Measurements from ENCODE around the gene ITM2A. TPM values are rescaled to one million over a fixed set of nuclear protein-coding genes. Genes with fewer than 3 reads are reported as not detected.

The ITM2A gene
- total RNA-seq, 1 experiment from 2014 or later = not detected

DNA sequence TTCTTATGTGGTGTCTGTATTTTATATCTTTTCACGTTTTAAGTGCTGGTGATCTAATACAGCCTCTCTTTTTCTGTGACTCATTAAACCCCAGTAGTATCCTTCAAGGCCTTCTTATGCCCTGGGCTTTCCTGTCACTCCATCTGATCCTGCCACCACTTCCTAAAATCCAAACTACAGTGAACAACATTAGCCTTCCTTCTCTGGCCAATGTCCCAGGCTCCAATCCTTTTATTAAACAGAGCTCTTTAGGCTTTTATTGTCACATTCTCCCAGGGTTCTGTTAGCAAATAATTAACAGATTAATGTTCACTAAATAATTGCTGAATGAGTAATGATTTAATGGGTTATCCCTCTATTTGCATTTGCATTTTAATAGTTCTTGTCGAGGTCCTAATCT, 47.9 kb upstream of the ITM2A start:
- ATAC-seq = no peak
- Histone ChIP-seq H3K4me1 (ENCODE audit: control insufficient read depth in 1 of 2, insufficient read depth in 2 of 2, low read length in 2 of 2) (no peaks in the 10 kb centered on the region), H4K20me1 (ENCODE audit: insufficient read depth) (no peaks in the 10 kb centered on the region), H3K9me3 (ENCODE audit: control insufficient read depth in 1 of 2, insufficient read depth in 1 of 2, low read depth in 1 of 2, low read length in 2 of 2) (no peaks in the 10 kb centered on the region), H3K4me2 (ENCODE audit: low read length) (no peak overlapping the region), H2AFZ (ENCODE audit: low read depth, low read length, poor library complexity, severe bottlenecking) (no peak overlapping the region), H3K27me3 (ENCODE audit: insufficient read depth, low read length) (no peaks in the 10 kb centered on the region), H3K36me3 (ENCODE audit: control insufficient read depth in 1 of 2, insufficient read depth in 2 of 2, low read length in 2 of 2) (no peaks in the 10 kb centered on the region), H3K4me3 (replicated peaks in 1 of 2; ENCODE audit: low read depth in 1 of 2, low read length in 2 of 2) (no peak overlapping the region), H3K27ac (ENCODE audit: low read depth, low read length) (no peak overlapping the region), H3K9me2 (ENCODE audit: insufficient read depth) (no peaks in the 10 kb centered on the region), H3K79me2 (ENCODE audit: insufficient read depth, low read length) (no peaks in the 10 kb centered on the region), H3K9ac (ENCODE audit: low read length) (no peak overlapping the region)
- intact Hi-C loops (cut with micrococcal nuclease) = no loop called here
- BruUV-seq (replicated peaks) = no TSS peak
- ChIA-PET RAD21 (ENCODE audit: low non-redundant PET in 1 of 2, low total read pairs in 2 of 2, uncharacterized antibody in 2 of 2, unreplicated experiment in 2 of 2) (no interaction called here), CTCF (no interaction called here), POLR2A (no interaction called here)
- TF ChIP-seq SRF (IDR thresholded peaks at IDR 0.05; ENCODE audit: low read depth) = no peak
- no peak for TF ChIP-seq YY1 (IDR thresholded peaks at IDR 0.05; ENCODE audit: extremely low read depth, insufficient replicate concordance, low read depth, low read length)
- TF ChIP-seq, protein P1, sequence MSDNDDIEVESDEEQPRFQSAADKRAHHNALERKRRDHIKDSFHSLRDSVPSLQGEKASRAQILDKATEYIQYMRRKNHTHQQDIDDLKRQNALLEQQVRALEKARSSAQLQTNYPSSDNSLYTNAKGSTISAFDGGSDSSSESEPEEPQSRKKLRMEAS (IDR thresholded peaks at IDR 0.05) = no peak
- no peak for TF ChIP-seq TCF7L2 (IDR thresholded peaks at IDR 0.05; ENCODE audit: borderline replicate concordance, extremely low read depth, insufficient read depth, insufficient read length)
- TF ChIP-seq, protein P2, sequence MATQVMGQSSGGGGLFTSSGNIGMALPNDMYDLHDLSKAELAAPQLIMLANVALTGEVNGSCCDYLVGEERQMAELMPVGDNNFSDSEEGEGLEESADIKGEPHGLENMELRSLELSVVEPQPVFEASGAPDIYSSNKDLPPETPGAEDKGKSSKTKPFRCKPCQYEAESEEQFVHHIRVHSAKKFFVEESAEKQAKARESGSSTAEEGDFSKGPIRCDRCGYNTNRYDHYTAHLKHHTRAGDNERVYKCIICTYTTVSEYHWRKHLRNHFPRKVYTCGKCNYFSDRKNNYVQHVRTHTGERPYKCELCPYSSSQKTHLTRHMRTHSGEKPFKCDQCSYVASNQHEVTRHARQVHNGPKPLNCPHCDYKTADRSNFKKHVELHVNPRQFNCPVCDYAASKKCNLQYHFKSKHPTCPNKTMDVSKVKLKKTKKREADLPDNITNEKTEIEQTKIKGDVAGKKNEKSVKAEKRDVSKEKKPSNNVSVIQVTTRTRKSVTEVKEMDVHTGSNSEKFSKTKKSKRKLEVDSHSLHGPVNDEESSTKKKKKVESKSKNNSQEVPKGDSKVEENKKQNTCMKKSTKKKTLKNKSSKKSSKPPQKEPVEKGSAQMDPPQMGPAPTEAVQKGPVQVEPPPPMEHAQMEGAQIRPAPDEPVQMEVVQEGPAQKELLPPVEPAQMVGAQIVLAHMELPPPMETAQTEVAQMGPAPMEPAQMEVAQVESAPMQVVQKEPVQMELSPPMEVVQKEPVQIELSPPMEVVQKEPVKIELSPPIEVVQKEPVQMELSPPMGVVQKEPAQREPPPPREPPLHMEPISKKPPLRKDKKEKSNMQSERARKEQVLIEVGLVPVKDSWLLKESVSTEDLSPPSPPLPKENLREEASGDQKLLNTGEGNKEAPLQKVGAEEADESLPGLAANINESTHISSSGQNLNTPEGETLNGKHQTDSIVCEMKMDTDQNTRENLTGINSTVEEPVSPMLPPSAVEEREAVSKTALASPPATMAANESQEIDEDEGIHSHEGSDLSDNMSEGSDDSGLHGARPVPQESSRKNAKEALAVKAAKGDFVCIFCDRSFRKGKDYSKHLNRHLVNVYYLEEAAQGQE (IDR thresholded peaks at IDR 0.05; ENCODE audit: low read depth) = no peak
- no peak for TF ChIP-seq EZH2phosphoT487 (IDR thresholded peaks at IDR 0.05; ENCODE audit: borderline replicate concordance)
- TF ChIP-seq EZH2 (IDR thresholded peaks at IDR 0.05) = no peak
- TF ChIP-seq JUND (IDR thresholded peaks at IDR 0.05) = no peak
- no peak for TF ChIP-seq ZNF274 (IDR thresholded peaks at IDR 0.05; ENCODE audit: low read depth, low read length)
- no peak for TF ChIP-seq CTCF (IDR thresholded peaks at IDR 0.05 in 2 of 3, conservative IDR thresholded peaks at IDR 0.05 in 1 of 3; ENCODE audit: borderline replicate concordance in 1 of 3, insufficient read depth in 1 of 3, low read depth in 2 of 3, low read length in 2 of 3)
- TF ChIP-seq, protein P3, sequence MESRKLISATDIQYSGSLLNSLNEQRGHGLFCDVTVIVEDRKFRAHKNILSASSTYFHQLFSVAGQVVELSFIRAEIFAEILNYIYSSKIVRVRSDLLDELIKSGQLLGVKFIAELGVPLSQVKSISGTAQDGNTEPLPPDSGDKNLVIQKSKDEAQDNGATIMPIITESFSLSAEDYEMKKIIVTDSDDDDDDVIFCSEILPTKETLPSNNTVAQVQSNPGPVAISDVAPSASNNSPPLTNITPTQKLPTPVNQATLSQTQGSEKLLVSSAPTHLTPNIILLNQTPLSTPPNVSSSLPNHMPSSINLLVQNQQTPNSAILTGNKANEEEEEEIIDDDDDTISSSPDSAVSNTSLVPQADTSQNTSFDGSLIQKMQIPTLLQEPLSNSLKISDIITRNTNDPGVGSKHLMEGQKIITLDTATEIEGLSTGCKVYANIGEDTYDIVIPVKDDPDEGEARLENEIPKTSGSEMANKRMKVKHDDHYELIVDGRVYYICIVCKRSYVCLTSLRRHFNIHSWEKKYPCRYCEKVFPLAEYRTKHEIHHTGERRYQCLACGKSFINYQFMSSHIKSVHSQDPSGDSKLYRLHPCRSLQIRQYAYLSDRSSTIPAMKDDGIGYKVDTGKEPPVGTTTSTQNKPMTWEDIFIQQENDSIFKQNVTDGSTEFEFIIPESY (IDR thresholded peaks at IDR 0.05; ENCODE audit: extremely low read depth, insufficient replicate concordance, low read length) = no peak
- TF ChIP-seq CBX3 (IDR thresholded peaks at IDR 0.05; ENCODE audit: low read depth) = no peak
- no peak for TF ChIP-seq POLR2AphosphoS5 (IDR thresholded peaks at IDR 0.05; ENCODE audit: low read depth, low read length)
- no peak for TF ChIP-seq ZFX (IDR thresholded peaks at IDR 0.05)
- TF ChIP-seq POLR2A (IDR thresholded peaks at IDR 0.05; ENCODE audit: borderline replicate concordance, extremely low read depth, insufficient read depth, insufficient read length) = no peak
- TF ChIP-seq FOSL1 (IDR thresholded peaks at IDR 0.05; ENCODE audit: low read depth) = no peak
- no peak for TF ChIP-seq SP1 (IDR thresholded peaks at IDR 0.05; ENCODE audit: low read depth)
- no peak for TF ChIP-seq CEBPB (IDR thresholded peaks at IDR 0.05; ENCODE audit: low read depth)
- TF ChIP-seq ELF1 (IDR thresholded peaks at IDR 0.05; ENCODE audit: borderline replicate concordance, low read depth) = no peak
- no peak for DNase-seq (ENCODE audit: low read depth, low spot score)
